Measurements from ENCODE around the gene SPRR2B.
"Not testable (repeated sequence)": the region's sequence is repeated elsewhere in the genome, so short reads cannot be mapped to it uniquely, and the experiment has no call there.

SPRR2B gene

GRCh38 chr1:153071511-153071910 is at the start of gene SPRR2B:
Gene SPRR2B (minus strand): TSS chr1:153071611. CDS start chr1:153070839, 772 bp downstream.
- no peak for DNase-seq

DNA sequence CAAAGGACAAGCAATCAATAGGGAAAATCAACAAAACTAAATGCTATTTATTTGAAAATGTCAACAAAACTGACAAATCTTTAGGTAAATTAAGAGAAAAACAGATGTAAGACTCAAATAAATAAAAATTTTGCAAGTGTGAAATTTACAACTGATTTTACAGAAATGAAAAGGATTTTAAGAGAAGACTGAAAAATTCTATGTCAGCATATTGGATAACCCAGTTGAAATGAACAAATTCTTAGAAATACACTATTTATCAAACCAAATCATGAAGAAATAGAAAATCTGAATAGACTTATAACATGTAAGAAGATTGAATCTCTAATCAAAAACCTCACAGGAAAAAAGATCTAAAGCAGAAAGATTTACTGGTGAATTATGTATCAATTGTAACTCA is 49.5 kb upstream of the SPRR2B start:
- DNase-seq: no peak

DNA sequence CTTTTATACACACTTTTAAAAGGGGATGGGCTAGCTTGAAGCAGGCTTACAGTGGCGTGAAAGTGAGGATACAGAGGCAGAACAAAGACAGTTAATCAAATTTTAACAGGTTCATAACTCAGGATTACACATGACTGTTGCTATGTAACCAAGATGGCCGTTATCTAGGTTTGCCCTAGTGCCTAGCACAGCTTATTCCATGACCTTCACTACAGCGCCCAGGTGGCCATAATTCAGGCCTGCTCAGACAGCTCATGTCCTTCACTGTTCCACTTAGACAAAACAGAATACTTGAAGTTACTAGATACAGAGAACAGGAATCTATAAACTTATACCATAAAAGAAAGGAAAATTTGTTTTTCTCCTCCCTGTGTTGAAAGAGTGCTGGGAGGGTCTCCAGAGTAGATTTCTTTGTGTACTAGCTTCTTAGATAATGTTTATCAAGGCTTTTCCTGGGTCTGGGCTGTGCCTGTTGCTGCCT is 48.1 kb upstream of the SPRR2B start:
- DNase-seq: no peak

DNA sequence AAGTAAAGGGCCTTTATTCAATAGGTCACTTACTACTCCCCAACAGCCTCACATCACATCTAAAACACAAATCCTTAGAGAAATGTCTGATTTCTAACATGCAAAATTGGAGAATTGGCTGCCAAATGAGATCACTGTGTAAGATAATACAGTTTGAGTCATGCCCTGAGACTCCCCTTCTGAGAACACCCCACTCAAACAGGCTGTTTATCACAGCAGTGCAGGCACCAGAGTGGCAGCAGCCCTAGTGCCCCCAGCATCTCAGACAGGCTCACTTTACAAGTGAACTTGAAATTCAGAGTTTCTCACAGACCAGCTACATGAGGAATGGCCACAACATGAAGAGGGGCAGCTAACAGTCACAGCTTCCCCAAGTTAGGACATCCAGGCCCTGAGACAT is 43.9 kb upstream of the SPRR2B start:
- not testable (repeated sequence) for DNase-seq

GRCh38 chr1:153113416-153113815 is 42.0 kb upstream of the SPRR2B start, which contains the start of gene SPRR2F:
Gene SPRR2F (minus strand): TSS chr1:153113516. CDS start chr1:153112733, 783 bp downstream.
- no peak for DNase-seq

DNA sequence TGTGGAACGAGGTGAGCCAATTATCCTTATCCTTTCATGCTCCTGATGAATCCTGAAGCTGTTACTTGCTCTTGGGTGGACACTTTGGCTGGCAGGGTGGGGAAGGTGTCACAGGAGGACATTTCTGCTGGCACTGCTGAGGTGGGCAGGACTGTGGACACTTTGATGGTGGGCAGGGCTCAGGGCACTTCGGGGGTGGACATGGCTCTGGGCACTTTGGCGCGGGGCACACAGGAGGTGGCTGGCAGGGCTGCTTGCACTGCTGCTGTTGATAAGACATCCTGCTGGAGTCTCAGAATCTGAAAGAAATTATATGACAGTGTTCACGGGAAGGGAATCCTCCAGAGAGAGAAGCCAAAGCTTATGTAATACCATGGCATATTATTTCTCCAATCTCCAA is 41.0 kb upstream of the SPRR2B start:
- not testable (repeated sequence) for DNase-seq

- DNase-seq: no peak
These were observed 28.8 kb upstream of the SPRR2B start for GRCh38 chr1:153100245-153100644.

DNA sequence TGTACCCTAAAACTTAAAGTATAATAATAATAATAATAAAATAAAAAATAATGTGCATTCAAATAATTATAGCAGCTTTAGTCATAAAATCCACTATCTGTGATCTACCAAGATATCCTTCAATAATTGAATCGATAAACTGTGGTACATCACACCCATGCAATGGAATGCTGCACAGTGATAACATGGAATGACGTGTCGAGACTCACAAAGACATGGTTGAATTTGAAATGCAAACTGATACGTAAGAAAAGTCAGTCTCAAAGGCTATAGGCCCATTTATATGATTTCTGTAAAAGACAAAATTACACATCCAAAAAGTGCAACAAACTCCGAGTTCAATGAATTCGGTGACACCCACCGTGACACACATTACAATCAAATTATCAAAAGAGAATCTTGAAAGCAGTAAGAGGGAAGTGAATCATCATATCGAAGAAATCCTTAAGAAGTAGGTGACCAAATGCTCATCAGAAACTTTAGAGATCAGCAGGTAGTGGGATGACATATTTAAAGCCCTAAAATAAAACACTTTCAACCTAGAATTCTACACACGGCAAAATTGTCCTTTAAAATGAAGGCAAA is 28.1 kb upstream of the SPRR2B start:
- no peak for DNase-seq

DNA sequence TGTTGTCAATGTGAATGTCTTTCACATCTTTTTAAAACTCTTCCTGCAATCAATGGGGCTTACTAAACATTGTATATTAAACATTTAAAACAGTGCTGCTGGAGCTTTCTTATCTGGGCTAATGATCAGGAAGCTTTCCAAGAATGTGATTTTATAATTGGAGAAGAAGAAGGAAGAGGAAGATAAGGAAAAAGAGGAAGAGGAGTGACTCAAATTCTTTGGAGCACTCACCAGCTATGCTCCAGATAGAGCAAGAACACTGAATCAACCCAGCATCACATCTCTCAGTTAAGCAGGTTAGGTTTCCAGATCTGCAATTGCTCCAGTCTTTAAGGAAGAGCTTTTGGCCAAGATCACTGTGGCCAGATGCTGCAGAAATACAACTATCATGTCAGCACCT is 24.4 kb upstream of the SPRR2B start:
- no peak for DNase-seq

DNA sequence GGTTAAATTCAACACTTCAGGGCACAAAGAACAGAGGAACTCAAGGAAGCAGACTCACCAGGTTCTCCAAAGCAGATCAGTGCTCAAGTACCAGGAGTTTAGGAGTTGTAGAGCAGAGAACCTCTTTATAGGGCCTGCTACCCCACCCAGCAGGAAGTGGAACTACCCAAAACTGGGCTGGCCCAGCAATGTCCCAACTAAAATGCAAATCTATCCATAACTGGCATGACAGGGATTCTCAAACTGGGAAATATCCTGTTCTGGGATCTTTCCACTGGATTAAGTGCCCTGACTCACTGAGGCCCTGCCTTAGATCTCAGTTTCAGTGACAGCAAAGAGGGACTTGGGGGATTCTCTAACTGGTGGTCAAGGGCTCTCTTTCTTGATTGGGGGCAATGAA is 23.0 kb upstream of the SPRR2B start, which contains the start of gene SPRR2E:
Gene SPRR2E (minus strand): TSS at position 101 of the 400 bp plus-strand sequence. CDS start 775 bp downstream, outside the sequence.
- DNase-seq: no peak

DNA sequence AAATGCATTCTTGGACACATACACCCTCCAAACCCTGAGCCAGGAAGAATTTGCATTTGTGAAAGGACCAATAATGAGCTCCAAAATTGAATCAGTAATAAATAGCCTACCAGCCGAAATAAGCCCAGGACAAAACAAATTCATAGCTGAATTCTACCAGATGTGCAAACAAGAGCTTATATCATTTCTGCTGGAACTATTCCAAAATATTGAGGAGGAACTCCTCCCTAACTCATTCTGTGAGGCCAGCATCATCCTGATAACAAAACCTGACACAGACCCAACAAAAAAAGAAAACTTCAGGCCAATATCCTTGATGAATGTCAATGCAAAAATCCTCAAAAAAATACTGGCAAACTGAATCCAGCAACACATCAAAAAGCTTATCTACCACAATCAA is 16.2 kb upstream of the SPRR2B start:
- no peak for DNase-seq

DNA sequence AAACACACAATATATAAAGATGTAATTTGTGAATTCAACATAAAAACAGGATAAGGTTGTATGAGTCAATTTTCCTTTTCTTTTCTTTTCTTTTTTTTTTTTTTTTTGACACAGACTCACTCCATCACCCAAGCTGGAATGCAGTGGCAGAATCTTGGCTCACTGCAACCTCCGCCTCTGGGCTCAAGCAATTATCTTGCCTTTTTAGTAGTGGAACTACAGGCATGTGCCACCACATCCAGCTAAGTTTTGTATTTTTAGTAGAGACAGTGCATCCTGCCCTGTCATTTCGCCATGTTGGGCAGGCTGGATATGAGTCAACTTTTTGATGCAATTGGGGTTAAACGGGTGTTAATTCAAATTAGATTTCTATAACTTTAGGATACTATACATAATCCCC is 10.3 kb upstream of the SPRR2B start:
- no peak for DNase-seq

GRCh38 chr1:153072806-153073726 is 1.7 kb upstream of the SPRR2B start:
- no peak for DNase-seq

GRCh38 chr1:153070243-153070642 is 1.2 kb downstream of the SPRR2B start:
- no peak for DNase-seq

DNA sequence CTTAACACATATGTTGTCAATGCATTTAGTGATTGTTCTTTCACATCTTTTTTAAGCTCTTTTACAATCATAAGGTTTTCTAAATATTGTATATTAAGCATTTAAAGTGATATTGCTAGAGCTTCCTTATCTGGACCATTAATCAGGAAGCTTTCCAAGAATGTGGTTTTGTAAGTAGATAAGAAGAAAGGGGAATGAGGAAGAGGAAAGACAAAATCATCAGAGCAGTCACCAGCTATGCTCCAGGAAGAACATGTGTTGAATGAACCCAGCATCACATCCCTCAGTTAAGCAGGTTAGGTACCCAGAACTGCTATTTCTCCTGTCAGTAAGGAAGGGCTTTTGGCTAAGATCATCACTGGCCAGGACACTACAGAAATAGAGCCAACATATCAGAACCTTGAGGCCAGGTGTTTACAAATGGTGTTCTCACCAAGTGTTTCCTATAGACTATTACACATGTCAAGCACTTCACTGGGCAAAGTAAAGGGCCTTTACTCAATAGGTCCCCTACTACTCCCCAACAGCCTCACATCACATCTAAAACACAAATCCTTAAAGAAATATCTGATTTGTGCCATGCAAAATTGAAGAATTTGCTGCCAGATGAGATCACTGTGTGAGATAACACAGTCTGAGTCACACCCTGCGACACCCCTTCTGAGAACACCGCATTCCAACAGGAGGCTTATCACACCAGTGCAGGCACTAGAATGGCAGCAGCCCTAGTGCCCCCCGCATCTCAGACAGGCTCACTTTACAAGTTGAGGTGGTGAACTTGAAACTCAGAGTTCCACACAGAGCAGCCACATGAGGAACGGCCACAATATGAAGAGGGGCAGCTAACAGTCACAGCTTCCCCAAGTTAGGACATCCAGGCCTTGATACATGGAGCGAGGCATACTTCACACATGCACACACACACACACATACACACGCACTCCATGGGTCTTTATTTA is 12.3 kb downstream of the SPRR2B start:
- DNase-seq: no peak

DNA sequence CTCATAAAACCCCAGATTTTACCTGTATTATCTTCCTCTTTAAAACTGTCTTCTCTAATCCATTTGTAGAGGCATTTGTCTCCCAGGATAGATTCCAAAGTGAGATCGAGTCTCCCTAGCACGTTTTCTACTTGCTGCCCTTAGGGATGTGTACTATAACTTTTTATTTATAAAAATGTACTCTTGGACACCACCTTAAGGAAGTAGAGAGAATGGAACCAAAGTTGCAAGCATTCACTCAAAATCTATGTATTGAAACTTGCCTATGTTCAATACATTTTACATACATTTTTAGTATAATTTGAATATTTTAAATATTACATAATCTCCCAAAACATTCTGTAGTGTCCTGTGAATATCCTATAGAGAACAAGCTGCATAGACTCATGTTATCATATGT is 13.3 kb downstream of the SPRR2B start:
- DNase-seq: no peak

DNA sequence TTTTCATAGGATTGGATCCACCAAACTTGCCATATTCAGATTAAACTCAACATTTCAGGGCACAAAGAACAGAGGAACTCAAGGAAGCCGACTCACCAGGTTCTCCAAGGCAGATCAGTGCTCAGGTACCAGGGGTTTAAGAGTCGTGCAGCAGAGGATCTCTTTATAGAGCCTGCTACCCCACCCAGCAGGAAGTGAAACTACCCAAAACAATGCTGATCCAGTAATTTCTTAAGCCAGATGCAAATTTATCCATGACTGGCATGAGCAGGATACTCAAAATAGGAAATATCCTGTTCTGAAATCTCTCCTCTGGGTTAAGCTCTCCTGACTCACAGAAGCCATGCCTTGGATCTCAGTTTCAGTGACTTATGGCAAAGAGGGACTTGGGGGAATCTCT is 14.0 kb downstream of the SPRR2B start, which contains the start of gene SPRR2A:
Gene SPRR2A (minus strand): TSS at position 138 of the 400 bp plus-strand sequence. CDS start 777 bp downstream, outside the sequence.
- DNase-seq: no peak

DNA sequence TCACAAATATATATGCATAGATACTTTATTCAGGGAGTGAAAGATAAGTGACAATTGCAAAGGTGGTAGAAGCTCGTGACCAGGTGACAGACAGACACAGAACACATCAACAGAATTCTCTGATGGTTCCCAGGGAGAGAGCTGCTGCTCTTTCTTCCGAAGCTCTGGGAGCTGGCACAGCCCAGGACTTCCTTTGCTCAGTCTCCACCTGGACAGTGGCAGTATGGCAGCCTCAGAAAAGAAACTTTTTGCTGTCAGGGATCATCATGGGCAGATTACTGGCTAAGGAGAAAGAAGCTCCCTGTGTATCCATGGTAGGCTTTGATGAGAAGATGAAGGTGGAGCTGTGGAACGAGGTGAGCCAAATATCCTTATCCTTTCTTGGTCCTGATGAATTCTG is 15.3 kb downstream of the SPRR2B start:
- not testable (repeated sequence) for DNase-seq

DNA sequence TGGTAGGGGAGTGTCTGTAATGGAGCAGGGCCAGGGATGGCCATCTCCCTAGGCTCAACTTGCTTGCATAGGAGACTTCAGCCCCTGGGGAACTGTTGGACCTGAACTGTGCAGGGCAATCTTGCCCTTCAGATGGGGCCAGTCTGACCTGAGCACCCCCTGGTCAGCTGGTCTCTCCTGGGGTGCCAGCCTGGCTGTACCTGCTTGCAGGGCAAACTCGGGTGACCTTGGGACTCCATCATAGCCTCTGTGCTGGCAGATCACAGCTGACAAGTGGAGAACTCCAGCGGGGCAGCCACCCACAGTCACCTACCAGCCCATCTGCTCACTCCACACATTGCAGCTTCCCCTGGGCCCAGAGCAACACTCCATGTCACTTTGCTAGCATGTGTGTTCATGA is 22.2 kb downstream of the SPRR2B start:
- DNase-seq: no peak

- no peak for DNase-seq
These were observed 30.3 kb downstream of the SPRR2B start, which contains the start of gene SPRR2D for GRCh38 chr1:153040950-153041631. Gene SPRR2D (minus strand): TSS chr1:153041120. CDS start chr1:153040346, 774 bp downstream.

- no peak for DNase-seq
These were observed 36.2 kb downstream of the SPRR2B start for GRCh38 chr1:153035211-153035610.

All from amniotic stem cell (primary cell).